WERI-Rb-1 (cell line): Measurements from ENCODE around the gene RIPOR3.
"Not testable (repeated sequence)": the region's sequence is repeated elsewhere in the genome, so short reads cannot be mapped to it uniquely, and the experiment has no call there.

Experiments
- DNase-seq: peaks from one replicate; pipeline ENCODE4 v3.0.0-alpha.2; 2020
- H3K27ac ChIP-seq: fragments of 250-450 bp; sonication (Bioruptor Pico); 2 replicates; pipeline ENCODE4 v1.5.1; 2020; ENCODE audit warnings: mild to moderate bottlenecking, moderate library complexity
- H3K27me3 ChIP-seq: fragments of 250-450 bp; sonication (Bioruptor Pico); 2 replicates; pipeline ENCODE4 v1.5.1; 2021; ENCODE audit warnings: mild to moderate bottlenecking, low read depth, moderate library complexity; ENCODE audit not compliant: insufficient read depth, severe bottlenecking
- H3K36me3 ChIP-seq: fragments of 250-450 bp; sonication (Bioruptor Pico); 2 replicates; pipeline ENCODE4 v1.5.1; 2020; ENCODE audit warnings: mild to moderate bottlenecking, moderate library complexity
- H3K4me3 ChIP-seq: 2 replicates; pipeline ENCODE4 v1.5.1; 2011; ENCODE audit warnings: low read depth, mild to moderate bottlenecking, control low read depth, low read length
- H3K9me3 ChIP-seq: fragments of 250-450 bp; sonication (Bioruptor Pico); 2 replicates; pipeline ENCODE4 v1.5.1; 2021; ENCODE audit warnings: mild to moderate bottlenecking, moderate library complexity; ENCODE audit not compliant: severe bottlenecking
- CTCF ChIP-seq: IDR thresholded peaks from 2 replicates; pipeline ENCODE4 v1.5.1; 2011; ENCODE audit warnings: low read depth, mild to moderate bottlenecking, control low read depth, inconsistent platforms, low read length

RIPOR3 gene

GRCh38 chr20:50709636-50709973 is 18.3 kb upstream of the RIPOR3 start:
- Histone ChIP-seq H3K36me3 (no peaks in the 10 kb centered on the region), H3K27ac (no peak overlapping the region), H3K27me3 (no peaks in the 10 kb centered on the region), H3K9me3 (no peaks in the 10 kb centered on the region), H3K4me3 (no peak overlapping the region)
- DNase-seq: no peak
- no peak for TF ChIP-seq CTCF

GRCh38 chr20:50708845-50709635 is 17.7 kb upstream of the RIPOR3 start:
- no peak for DNase-seq
- Histone ChIP-seq H3K27ac (no peak overlapping the region), H3K4me3 (no peak overlapping the region), H3K36me3 (no peaks in the 10 kb centered on the region), H3K27me3 (no peaks in the 10 kb centered on the region), H3K9me3 (no peaks in the 10 kb centered on the region)
- TF ChIP-seq CTCF: no peak

GRCh38 chr20:50704971-50705370 is 13.6 kb upstream of the RIPOR3 start:
- Histone ChIP-seq H3K4me3 (no peak overlapping the region), H3K9me3 (no peaks in the 10 kb centered on the region), H3K27ac (no peak overlapping the region), H3K36me3 (no peaks in the 10 kb centered on the region), H3K27me3 (no peaks in the 10 kb centered on the region)
- DNase-seq: no peak
- no peak for TF ChIP-seq CTCF

- H3K27ac ChIP-seq: no peak overlapping the region
- DNase-seq: no peak
These were observed 13.2 kb upstream of the RIPOR3 start for GRCh38 chr20:50704514-50704913.

GRCh38 chr20:50703651-50704438 is 12.5 kb upstream of the RIPOR3 start:
- not testable (repeated sequence) for H3K9me3 ChIP-seq, DNase-seq, H3K27ac ChIP-seq, H3K36me3 ChIP-seq, H3K27me3 ChIP-seq, H3K4me3 ChIP-seq

More at GRCh38 chr20:50704514-50704913, 13.2 kb upstream of the RIPOR3 start:
- H3K4me3 ChIP-seq: no peak overlapping the region
- H3K27me3 ChIP-seq: no peaks in the 10 kb centered on the region
- TF ChIP-seq CTCF: no peak
- no peaks in the 10 kb centered on the region for H3K9me3 ChIP-seq
- H3K36me3 ChIP-seq: no peaks in the 10 kb centered on the region
